ENCODE results near the gene ZWILCH.

- TF ChIP-seq CTCF (conservative IDR thresholded peaks at IDR 0.05) (no peak), ZFX (IDR thresholded peaks at IDR 0.05) (no peak)
Measured at GRCh38 chr15:66481107-66481856, 23.8 kb upstream of the ZWILCH start.
